ENCODE results near the gene PRLR.
"Not testable (repeated sequence)": the region's sequence is repeated elsewhere in the genome, so short reads cannot be mapped to it uniquely, and the experiment has no call there.

Gene PRLR

DNA sequence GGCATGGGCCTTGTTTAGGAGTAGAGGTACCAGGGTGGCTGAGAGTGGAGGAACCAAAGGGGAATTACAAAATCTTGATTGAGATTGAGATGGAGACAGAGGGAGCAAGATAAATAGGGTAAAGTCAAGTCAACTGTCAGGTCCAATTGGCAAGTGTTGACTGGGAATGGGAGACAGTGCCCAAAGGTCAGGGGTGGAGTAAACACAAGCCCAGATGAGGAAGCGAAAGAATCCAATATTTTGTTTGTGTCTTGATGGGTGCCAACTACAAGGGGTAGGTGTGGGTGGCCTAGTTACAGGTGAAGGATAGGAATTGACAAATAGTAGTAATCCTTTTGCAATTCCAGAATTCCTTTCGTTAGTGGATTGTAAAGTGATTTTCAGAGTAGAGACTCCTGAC lies 107.5 kb downstream of the PRLR start:
- no peak for DNase-seq

- no peak for DNase-seq
These were observed 109.6 kb downstream of the PRLR start for GRCh38 chr5:35120715-35121114.

GRCh38 chr5:35117967-35118366 lies 112.3 kb downstream of the PRLR start:
- DNase-seq = no peak

- no peak for DNase-seq
These were observed 114.4 kb downstream of the PRLR start for GRCh38 chr5:35115920-35116319.

- DNase-seq = no peak
These were observed 115.6 kb downstream of the PRLR start for GRCh38 chr5:35114698-35115097.

- no peak for DNase-seq
These were observed 118.0 kb downstream of the PRLR start for GRCh38 chr5:35112300-35112699.

GRCh38 chr5:35104550-35104949 lies 125.7 kb downstream of the PRLR start:
- not testable (repeated sequence) for DNase-seq

- no peak for DNase-seq
These were observed 126.5 kb downstream of the PRLR start for GRCh38 chr5:35103637-35104299.

DNA sequence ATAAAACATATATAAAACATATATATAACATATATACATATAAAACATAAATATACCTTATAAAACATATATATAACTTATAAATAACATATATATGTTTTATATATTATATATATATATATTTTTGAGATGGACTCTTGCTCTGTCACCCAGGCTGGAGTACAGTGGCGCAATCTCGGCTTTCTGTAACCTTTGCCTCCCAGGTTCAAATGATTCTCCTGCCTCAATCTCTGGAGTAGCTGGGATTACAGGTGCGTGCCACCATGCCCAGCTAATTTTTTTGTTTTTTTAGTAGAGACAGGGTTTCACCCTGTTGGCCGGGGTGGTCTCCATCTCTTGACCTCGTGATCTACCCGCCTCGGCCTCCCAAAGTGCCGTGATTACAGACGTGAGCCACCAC lies 128.6 kb downstream of the PRLR start:
- not testable (repeated sequence) for DNase-seq

DNA sequence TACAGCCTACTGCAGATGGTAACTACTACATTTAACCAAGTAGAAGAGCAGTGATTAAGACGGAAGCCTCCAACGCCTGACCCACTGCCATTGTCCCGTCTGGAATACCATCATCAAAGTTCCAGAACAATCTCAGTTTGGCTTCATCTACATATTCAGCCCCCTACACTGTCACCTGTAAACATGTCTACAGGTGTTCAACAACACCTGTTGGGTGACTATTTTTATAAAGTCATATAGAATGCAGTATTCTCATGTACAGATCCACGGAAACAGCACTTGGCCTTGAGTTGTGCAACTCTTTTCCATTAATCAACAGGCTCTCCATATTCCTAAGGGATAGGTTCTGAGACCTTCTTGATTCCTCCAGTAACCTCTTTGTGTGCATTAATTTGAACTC lies 129.3 kb downstream of the PRLR start:
- DNase-seq = no peak

DNA sequence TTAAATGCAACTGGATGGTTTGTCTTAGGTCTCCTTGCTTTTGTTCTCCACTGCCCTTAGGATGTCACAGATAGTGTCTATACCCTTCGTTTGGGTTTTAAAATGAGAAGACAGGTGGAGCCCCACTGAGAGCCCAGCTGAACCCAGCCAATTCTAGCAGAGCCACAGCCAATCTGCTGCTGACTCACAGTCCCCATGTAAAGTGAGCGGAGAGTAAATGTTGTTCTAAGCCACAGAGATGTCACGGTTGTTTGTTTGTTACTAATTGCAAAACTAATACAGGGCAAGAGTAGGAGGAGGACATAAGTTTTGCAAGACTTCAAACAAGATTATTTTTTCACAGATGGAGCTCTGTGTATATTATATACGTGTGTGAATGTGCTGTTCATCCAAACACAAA lies 132.1 kb downstream of the PRLR start:
- no peak for DNase-seq

DNA sequence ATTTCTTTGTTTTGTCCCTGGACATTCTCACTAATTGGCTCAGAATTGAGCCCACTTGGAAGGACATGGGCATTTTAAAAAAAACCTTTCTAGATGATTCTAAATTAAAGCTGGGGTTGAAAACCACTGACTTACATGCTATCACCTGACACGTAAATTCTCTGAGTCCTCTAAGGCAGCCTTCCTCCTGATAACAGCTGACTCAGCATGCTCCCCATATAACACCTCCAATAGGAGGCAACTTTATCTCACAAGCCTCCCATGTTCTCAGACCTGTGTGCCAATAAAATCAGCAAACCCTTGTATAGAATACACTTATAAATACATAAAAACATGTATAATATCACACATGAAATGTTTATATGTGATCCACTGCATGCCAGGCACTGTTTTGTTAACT lies 133.4 kb downstream of the PRLR start:
- DNase-seq = no peak

GRCh38 chr5:35096216-35096615 lies 134.1 kb downstream of the PRLR start:
- DNase-seq = no peak

DNA sequence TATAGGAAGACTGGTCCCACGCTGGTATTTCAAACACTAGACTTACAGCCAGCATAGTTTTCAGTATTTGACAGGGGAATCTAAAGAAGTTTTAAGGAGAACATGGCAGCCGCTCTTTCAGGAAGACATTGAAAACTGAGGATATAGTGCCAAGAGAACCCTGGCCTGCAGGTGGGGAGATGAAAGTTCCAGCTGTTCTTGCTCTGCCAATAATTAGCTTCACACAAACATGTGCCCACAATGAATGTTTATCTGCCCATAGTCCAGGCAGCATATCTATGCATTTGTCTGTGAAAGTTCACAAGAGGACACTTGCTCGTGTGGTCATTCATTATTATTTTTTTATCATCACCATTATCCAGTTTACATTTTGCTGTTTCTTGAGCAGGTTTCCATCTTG lies 134.9 kb downstream of the PRLR start:
- no peak for DNase-seq

DNA sequence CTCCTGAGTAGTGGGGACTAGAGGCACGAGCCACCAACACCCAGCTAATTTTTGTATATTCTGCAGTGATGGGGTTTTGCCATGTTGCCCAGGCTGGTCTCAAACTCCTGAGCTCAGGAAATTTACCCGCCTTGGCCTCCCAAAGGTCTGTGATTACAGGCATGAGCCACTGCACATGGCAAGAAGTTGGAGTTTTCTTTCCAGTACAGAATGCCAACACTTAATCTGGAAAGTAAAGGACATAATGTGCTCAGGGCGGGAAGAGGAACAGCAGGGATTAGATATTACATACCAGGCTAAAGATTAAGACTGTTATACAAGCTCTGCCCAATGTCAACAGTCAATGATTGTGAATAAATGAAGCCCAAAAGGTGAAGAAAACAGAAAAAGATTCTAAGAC lies 135.3 kb downstream of the PRLR start:
- DNase-seq = no peak

DNA sequence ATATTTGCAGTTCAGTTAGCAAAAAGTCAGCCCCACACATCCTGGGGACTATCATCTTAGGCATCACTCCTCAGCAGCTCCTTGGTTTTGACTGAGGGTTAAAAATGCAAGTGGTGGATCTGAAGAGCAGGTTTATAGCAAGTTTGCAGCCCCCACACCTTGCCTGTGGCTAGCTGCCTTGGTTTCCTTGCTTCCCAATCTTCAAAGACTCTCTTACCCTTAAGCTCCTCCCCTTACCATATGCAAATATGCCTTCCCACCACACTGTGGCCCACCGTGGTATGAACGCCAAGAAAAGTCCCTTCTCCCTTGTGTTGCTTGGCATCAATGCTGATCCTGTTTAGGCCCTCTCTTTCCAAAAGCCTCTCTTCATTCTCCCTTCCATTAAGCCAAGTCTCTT lies 137.6 kb downstream of the PRLR start:
- DNase-seq = no peak

DNA sequence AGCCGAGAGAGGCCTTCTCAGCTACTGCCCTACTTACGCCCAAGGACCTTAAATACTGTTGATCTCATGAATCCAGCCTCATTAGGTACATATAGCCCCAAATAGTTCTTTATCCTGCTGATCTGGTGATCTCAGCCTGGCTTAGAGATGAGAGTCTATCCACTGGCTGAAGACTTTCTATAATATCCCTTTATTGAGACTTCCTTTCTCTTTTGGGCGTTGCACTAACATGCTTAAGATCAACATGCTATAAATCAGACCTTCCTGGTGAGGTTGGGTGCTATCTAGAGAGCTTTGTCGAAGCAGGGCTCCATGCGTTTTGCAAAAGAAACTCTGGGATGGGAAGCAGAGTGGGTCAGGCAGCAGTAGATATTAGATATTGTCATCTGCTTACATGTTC lies 138.6 kb downstream of the PRLR start:
- DNase-seq = no peak

DNA sequence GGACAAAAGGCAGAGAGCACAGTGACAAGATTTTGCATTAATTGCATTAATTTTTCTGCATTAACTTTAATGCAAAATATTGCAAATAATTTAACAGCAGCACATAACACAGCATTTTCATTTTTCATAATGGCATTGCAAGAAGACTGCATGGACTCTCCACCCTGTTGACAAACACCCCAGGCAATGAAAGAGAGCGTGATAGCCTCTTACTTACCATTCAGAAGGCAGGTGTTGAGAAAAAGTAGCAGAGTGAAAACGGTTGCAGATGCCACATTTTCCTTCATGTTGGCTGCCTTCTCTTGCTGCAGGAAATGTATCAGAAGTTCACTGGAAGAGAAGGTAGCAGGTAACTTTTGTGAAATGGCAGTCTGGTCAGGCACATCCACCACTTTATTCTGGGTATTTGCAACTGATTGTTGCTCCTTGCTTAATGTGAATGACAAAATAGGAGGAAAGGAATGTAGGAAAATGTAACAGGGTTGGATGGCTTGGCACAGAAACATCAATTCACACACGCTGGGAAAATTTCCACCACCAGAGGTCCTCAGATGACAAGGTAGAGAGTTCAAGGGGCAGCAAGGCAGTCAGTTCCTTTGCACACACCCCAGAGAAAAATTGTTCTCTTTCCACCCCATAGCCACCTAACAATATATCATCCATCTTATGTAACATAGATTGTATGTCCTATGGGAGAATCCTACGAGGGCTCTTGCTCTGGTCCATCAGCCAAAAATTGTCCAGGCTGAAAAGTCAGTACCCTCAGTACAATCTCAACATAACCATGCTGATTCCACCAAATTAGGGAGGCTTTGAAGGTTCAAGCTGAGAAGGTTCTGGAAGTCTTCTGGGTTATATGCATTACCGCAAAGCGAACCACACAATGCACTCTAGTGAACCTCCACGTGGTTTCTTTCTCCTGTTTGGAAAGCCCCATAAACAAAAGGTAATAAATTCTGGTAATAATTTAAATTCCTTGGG lies 140.7 kb downstream of the PRLR start:
- peak; percentile 55 for DNase-seq

DNA sequence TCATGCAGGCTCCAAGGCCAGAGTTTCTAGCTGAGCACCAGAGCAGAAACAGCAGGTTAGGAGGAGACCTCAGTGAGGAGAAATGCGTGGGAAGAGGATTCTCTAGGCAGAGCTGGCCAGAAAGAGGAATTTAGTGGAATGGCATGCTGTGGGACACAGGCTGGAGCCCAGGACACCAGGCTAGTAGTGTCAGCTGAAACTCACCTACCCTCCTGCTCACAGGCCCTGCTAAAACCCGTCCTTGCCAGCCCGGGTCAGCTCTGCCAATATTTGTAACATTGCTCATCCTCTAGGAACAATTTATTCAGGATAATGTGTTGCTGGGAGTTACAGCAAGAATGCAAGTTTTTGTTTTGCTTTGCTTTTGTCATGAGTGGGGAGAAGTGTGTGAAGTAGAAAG lies 142.3 kb downstream of the PRLR start:
- no peak for DNase-seq

- no peak for DNase-seq
These were observed 147.1 kb downstream of the PRLR start for GRCh38 chr5:35083150-35083549.

DNA sequence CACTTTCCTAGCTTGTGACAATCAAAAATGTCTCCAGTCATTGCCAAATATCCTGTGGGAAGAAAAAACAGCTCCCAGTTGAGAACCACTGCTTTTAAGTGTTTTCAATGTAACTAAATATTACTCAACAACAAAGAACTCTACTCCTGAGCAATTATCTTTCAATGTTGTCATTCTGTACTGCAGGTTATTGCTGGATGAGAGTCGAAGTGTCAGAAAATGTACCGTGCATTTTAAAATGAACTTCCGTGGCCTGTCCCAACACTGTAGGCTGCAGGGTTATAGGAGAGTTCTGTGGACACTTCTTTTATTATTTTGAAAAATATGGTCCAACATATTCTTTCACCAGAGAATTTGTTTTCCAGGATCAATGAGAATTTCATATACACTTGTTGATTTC lies 147.8 kb downstream of the PRLR start:
- DNase-seq = no peak

GRCh38 chr5:35081134-35081533 lies 149.2 kb downstream of the PRLR start:
- DNase-seq = no peak

DNA sequence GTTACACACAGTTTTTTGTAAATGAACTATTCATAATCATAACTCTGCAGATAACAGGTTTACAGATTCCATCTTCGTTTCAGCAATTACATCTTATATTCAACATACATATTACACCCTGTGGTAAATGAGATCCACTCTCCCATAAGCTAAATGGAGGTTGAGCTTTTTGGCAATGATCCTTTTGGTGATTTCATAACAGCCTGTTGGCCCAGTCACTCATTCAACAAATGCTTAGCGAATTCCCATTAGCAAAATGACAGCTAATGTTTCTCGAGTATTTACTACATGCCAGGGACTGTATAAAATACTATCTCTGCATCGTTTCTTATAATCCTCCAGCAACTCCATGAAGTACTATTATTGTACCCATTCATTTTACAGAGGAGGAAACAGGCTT lies 157.1 kb downstream of the PRLR start:
- no peak for DNase-seq

DNA sequence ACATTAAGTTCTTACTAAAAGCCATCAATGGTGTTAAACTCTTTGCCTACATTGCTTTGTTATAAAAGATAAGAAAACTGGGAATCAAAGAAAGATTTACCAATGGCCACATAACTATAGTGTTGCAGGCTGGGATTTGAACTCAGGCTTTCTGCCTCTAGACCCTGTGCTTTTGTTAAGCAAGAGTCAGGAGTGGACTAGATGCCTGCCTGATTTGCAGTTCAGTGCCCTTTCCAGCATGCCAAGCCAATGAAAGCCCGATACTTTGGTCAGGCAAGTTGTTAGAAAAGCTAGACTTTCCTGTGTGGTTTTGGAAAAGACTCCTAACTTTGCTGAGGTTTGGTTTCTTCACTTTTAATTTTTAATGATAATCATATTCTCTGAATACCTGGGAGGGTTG lies 161.1 kb downstream of the PRLR start:
- DNase-seq = no peak
